GM23248 (cell line): ENCODE results near the gene C9orf152.

ENCODE experiments used
- EZH2 ChIP-seq: fragments of 200-600 bp; sonication (generic); IDR thresholded peaks from 2 replicates; pipeline ENCODE4 v1.6.1; 2018; ENCODE audit warnings: antibody characterized with exemption, mild to moderate bottlenecking; ENCODE audit not compliant: insufficient read depth, poor library complexity, severe bottlenecking
- EZH2phosphoT487 ChIP-seq: fragments of 200-600 bp; sonication (generic); IDR thresholded peaks from 2 replicates; pipeline ENCODE4 v1.6.1; 2018; ENCODE audit warnings: antibody characterized with exemption, moderate library complexity, mild to moderate bottlenecking, low read depth; ENCODE audit not compliant: insufficient read depth

DNA sequence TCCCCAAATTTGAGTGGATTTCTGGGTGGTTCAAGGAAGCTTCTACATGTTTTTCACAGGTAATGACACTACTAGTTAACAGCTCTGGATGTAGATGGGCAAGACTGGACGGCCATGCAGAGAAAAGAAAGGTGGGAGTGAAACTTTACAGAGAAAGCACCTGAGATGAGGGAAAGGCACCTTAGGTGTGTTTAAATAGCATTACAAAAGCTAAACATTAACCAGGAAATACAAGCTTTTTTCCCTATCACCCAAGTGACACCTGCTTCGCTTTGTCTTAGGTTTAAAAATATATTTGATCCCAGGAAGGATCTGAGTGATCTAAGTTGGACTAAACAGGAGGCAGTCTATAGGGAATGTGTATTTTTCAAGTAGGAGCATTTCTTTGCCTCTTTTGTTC lies 8.3 kb downstream of the C9orf152 start:
- TF ChIP-seq EZH2: no peak
- no peak for TF ChIP-seq EZH2phosphoT487
